ENCODE measurements around the gene PLD6. TPM values are rescaled to one million over a fixed set of nuclear protein-coding genes. Genes with fewer than 3 reads are reported as not detected.

PLD6 gene
- total RNA-seq, 1 experiment from 2014 or later: 15.5 TPM

DNA sequence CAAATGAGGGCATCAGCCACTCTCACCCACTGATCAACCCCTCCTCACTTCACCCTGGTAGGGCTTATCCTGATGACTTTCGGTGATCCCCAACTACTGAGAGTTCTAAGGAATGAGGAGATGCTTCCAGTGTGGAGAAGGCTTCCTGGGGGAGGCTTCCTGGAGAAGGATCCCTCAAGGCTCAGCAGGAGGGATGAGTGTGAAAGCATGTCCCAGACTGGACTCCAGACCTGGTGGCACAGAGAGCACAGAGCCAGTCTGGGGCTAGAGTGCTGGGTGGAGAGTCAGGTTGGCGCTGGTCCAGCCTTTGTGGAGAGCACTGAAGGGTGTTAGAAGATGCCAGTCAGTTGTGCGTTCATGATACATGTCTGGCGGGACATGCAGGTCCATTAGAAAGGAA, 53.7 kb downstream of the PLD6 start:
- peak overlapping the region; percentile 52 for H3K27ac ChIP-seq (ENCODE audit: low read depth, low read length, poor library complexity, severe bottlenecking)
- CTCF ChIA-PET: no interaction called here
- H3K4me1 ChIP-seq (ENCODE audit: insufficient read depth, low read length, poor library complexity, severe bottlenecking): peaks cover 14% of the 10 kb centered on the region
- POLR2A ChIA-PET (ENCODE audit: low non-redundant PET): no interaction called here
- no peaks in the 10 kb centered on the region for H3K9me3 ChIP-seq (ENCODE audit: low read depth, low read length, poor library complexity, severe bottlenecking)
- H3K36me3 ChIP-seq (ENCODE audit: insufficient read depth, low read length, poor library complexity, severe bottlenecking): peaks cover 69% of the 10 kb centered on the region
- TF ChIP-seq, protein P1, sequence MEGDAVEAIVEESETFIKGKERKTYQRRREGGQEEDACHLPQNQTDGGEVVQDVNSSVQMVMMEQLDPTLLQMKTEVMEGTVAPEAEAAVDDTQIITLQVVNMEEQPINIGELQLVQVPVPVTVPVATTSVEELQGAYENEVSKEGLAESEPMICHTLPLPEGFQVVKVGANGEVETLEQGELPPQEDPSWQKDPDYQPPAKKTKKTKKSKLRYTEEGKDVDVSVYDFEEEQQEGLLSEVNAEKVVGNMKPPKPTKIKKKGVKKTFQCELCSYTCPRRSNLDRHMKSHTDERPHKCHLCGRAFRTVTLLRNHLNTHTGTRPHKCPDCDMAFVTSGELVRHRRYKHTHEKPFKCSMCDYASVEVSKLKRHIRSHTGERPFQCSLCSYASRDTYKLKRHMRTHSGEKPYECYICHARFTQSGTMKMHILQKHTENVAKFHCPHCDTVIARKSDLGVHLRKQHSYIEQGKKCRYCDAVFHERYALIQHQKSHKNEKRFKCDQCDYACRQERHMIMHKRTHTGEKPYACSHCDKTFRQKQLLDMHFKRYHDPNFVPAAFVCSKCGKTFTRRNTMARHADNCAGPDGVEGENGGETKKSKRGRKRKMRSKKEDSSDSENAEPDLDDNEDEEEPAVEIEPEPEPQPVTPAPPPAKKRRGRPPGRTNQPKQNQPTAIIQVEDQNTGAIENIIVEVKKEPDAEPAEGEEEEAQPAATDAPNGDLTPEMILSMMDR (conservative IDR thresholded peaks at IDR 0.05; ENCODE audit: low read depth, low read length): no peak
- no peak for TF ChIP-seq EZH2 (IDR thresholded peaks at IDR 0.05; ENCODE audit: borderline replicate concordance, low read depth, low read length, poor library complexity, severe bottlenecking)
- H3K4me3 ChIP-seq (ENCODE audit: low read depth, low read length, poor library complexity, severe bottlenecking): no peak overlapping the region
- no TSS peak for BruUV-seq (replicated peaks)
- H3K27me3 ChIP-seq (replicated peaks; ENCODE audit: insufficient read depth, low read depth, low read length, poor library complexity): no peaks in the 10 kb centered on the region
- intact Hi-C loops (cut with micrococcal nuclease; ENCODE audit: unreplicated experiment): no loop called here
- peak; percentile 16 for DNase-seq (ENCODE audit: low spot score)

DNA sequence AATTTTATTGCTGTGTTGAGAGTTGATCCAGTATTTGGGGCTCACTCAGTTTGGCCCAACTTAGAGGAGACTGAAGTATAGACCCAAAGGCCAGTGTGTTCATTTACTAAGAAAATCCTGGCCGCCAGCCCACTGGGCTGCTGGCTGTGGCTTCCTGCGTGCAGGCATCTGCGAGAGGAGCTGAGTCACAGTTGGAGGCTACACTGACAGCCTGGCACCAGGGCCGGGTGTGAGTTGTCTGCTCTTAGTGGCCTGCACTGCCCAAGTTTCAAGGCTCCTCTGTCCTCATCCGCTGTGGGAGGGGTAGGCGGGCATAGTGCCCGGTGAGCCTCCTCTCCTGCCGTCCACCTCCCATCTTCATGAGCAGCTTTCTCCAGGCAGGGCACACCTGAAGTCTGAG, 54.2 kb downstream of the PLD6 start:
- TF ChIP-seq, protein P1 (conservative IDR thresholded peaks at IDR 0.05; ENCODE audit: low read depth, low read length): no peak
- no peak for TF ChIP-seq EZH2 (IDR thresholded peaks at IDR 0.05; ENCODE audit: borderline replicate concordance, low read depth, low read length, poor library complexity, severe bottlenecking)
- peaks cover 68% of the 10 kb centered on the region for H3K36me3 ChIP-seq (ENCODE audit: insufficient read depth, low read length, poor library complexity, severe bottlenecking)

DNA sequence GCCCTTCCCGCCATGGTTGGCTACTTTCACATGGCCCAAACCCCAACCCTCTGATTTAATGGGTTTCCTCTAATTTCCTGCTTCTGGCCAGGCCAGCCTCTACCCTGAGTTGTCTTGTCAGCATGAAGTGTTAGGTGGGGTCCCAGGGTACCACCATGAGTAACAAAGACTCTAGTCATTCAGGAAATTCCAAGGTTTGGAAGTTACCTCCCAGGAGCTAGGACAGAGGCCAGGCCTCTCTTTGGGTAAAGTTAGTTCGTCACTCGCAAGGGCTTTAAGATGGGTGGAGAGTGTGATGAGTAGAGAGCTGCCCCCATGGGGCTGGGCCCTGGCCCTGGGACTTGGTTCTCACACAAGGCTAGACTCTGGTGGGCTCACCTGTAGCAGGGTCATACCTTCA, 54.6 kb downstream of the PLD6 start:
- no TSS peak for BruUV-seq (replicated peaks)
- Histone ChIP-seq H3K9me3 (ENCODE audit: low read depth, low read length, poor library complexity, severe bottlenecking) (no peaks in the 10 kb centered on the region), H3K27me3 (replicated peaks; ENCODE audit: insufficient read depth, low read depth, low read length, poor library complexity) (no peaks in the 10 kb centered on the region), H3K36me3 (ENCODE audit: insufficient read depth, low read length, poor library complexity, severe bottlenecking) (peaks cover 68% of the 10 kb centered on the region), H3K4me3 (ENCODE audit: low read depth, low read length, poor library complexity, severe bottlenecking) (no peak overlapping the region), H3K4me1 (ENCODE audit: insufficient read depth, low read length, poor library complexity, severe bottlenecking) (peaks cover 14% of the 10 kb centered on the region), H3K27ac (ENCODE audit: low read depth, low read length, poor library complexity, severe bottlenecking) (peak overlapping the region; percentile 52)
- peak; percentile 9 for DNase-seq (ENCODE audit: low spot score)
- ChIA-PET POLR2A (ENCODE audit: low non-redundant PET) (no interaction called here), CTCF (no interaction called here)
- intact Hi-C loops (cut with micrococcal nuclease; ENCODE audit: unreplicated experiment): no loop called here
- TF ChIP-seq EZH2 (IDR thresholded peaks at IDR 0.05; ENCODE audit: borderline replicate concordance, low read depth, low read length, poor library complexity, severe bottlenecking): no peak
- TF ChIP-seq, protein P1 (conservative IDR thresholded peaks at IDR 0.05; ENCODE audit: low read depth, low read length): no peak

More for the DNA sequence above, 54.2 kb downstream of the PLD6 start:
- POLR2A ChIA-PET (ENCODE audit: low non-redundant PET): no interaction called here
- CTCF ChIA-PET: no interaction called here
- Histone ChIP-seq H3K4me3 (ENCODE audit: low read depth, low read length, poor library complexity, severe bottlenecking) (no peak overlapping the region), H3K27ac (ENCODE audit: low read depth, low read length, poor library complexity, severe bottlenecking) (peak overlapping the region; percentile 52), H3K9me3 (ENCODE audit: low read depth, low read length, poor library complexity, severe bottlenecking) (no peaks in the 10 kb centered on the region), H3K4me1 (ENCODE audit: insufficient read depth, low read length, poor library complexity, severe bottlenecking) (peaks cover 14% of the 10 kb centered on the region), H3K27me3 (replicated peaks; ENCODE audit: insufficient read depth, low read depth, low read length, poor library complexity) (no peaks in the 10 kb centered on the region)
- no TSS peak for BruUV-seq (replicated peaks)
- peak; percentile 78 for DNase-seq (ENCODE audit: low spot score)
- intact Hi-C loops (cut with micrococcal nuclease; ENCODE audit: unreplicated experiment): no loop called here
